ENCODE measurements around the gene NEDD4L.
"Not testable (repeated sequence)": the region's sequence is repeated elsewhere in the genome, so short reads cannot be mapped to it uniquely, and the experiment has no call there.

The NEDD4L gene

DNA sequence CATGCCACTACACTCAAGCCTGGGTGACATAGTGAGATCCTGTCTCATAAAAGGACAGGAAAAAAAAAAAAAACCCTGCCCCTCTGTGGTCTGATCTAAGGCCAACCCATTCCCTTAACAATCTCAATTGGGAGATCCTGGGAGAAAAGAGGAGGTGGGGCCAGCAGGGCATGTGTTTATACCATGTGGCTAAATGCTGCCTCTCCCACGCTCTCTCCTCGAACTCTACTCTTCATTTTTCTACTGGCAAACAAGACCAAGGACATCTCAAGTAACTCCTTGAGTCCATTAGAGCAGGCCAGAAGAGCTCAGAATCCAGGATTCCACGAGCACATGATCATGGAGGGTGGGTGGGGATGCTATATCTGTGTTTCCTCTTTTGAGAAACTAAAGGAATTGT lies 16.7 kb upstream of the NEDD4L start:
- DNase-seq (ENCODE audit: low read depth): no peak

DNA sequence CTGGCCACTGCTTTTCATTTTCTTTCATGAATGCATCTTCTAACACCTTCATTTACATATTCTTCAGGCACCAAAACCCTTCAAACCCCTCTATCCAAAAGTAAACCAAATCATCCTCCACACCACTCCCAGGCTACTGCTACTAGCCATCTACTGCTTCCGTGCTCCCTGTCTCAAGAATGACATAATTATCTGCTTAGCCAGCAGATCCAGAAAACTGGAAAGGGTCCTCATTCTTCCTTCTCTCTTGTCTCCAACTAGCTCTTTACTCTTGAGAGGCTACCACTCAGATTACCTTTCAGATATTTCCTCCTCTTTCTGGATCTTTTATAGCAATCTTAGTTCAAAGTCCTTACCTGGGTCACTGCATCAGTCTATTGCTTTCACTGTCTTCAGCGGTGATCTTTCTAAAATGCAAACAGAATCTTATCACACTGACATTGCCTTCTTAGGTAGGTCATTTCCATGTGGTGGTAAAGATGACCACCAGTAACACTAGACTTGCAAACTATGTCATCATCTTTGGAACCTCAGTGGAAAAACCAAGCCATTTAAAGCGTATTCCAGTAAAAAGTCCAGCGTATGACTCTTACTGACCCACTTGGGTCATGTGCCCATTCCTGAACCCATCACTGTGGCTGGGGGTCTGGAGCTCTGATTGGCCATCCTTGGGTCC lies 15.8 kb upstream of the NEDD4L start:
- DNase-seq (ENCODE audit: low read depth): no peak

DNA sequence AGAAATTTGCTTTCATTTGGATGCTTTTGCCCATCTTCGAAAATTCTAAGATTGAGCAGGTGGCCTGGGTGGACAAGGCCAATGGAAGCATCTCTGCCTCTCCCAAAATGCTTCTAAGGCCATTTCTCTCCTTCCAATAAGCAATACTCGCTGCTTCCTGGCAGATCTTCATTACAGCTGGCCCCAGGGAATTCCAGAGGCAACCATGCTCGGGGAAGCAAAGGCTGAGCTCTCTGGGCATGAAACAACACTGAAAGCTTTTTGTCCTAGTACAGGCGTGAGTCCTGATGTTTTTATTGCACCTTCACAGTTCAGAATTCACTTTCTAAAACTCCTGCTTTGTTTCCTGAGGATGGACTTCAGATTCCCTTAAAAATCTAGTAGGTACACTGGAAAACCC lies 11.8 kb upstream of the NEDD4L start:
- no peak for DNase-seq (ENCODE audit: low read depth)

DNA sequence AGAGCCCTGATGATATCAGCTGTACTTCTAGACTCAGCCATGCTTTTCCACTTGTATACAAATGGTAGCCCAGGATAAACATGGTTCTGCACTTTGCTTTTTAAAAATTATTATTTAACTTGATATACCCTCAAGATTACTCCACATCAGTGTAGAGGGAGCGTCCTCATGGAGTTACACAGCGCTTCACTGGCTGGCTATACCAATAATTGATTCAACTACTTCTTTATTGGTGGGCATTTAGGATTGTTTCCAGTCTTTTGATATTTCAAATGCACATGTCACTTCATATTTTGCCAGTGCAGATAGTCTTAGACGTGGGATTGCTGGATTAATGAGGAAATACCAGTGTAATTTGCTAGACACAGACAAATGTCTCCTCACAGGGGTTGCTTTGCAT lies 10.8 kb upstream of the NEDD4L start:
- no peak for DNase-seq (ENCODE audit: low read depth)

DNA sequence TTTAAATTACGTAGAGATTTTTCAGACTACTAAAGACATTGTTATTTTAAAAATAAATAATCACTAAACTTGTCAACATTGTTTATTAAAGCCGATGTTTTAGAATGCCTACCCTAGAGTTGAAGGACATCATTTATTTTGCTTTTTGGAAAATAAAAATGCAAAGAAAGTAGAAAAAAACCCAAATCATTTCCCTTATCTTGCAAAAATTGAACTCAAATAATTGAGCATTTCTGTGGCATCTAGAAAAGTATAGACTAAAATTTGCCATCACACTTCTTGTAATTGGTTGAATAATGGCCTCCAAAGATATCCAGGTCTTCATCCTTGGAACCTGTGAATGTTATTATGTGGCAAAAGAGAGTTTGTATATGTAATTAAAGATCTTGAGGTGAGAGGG lies 9.7 kb upstream of the NEDD4L start:
- no peak for DNase-seq (ENCODE audit: low read depth)

DNA sequence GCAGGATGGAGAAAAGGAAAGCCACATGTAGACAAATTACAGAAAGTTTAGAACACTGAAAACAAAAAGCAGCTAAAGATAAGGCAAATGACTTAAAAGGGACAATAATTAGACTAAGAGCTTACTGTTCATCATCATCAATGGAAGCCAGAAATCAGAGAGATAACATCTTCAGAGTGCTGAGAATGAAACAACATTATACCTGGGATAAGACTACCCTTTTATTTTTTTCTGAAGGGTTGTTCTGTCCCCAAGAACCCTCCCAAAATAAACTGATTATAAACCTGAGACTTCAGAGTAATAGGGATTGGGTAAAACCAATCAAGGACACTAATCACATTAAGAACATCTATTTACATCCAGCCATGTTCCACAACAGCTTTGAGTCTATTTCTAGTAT lies 6.9 kb upstream of the NEDD4L start:
- DNase-seq (ENCODE audit: low read depth): no peak

DNA sequence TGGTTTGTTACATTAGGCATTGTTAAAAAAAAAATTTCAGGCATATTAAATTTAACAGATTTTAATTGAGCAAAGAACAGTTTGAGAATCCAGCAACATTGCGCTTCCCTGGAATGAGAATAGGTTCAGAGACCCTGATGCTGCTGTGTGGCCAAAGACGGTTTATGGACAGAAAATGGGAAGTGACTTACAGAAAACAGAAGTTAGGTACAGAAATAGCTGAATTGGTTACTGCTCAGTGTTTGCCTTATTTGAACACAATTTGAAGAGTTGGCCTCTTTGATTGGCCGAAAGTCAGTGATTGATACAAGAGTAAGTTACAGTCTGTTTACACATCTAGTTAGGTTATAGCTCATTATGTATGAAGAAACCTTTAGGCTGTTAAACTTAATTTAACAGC lies 6.0 kb upstream of the NEDD4L start:
- DNase-seq (ENCODE audit: low read depth): no peak

DNA sequence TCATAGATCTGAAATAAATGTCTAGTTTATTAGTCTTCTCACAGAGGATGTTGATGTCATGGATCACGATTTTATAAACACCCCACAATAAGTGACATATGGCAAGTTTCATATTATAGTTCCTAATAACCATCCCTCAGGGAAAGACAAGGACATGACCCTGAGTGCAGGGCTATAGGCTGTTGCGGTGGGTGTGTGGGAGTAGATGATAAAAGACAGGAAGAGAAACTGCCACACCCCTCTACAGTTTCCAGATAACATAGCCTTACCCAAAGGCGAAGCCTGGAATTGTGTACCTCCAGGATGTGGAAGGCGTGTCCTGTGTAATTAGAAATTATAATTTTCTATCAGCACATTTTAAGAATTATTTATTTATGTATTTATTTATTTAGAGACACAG lies 2.4 kb upstream of the NEDD4L start:
- DNase-seq (ENCODE audit: low read depth): no peak

DNA sequence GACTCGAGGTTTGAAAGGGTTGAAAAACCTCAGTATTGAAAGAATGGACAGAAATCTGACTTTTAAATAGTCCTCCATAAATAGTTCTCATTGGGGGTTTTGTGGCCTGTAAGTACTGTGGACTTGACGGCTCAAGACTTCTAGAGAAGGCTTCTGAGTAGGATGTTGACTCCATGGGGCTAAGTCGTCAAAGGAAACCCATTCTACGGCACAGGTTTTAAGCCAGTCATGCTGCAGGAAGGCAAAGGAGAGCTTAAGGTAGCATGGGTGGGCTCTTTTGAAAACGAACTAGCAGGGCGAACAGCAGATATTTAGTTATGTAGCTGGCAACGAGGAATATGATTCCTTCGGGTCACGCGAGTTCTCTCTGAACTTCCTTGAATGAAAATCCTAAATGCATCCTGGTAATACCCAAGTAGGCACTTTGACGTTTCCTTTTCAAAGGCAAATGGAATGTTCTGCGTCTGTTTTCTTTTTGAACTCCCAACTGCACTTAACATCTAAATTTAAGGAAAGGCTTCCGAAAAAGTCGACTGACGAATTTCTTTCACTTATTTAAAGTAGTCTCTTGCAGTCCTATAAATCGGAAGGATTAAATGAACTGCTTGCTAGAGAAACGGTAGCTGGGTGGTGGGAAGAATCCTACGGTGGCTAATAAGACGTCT lies 1.1 kb upstream of the NEDD4L start:
- DNase-seq (ENCODE audit: low read depth): no peak

DNA sequence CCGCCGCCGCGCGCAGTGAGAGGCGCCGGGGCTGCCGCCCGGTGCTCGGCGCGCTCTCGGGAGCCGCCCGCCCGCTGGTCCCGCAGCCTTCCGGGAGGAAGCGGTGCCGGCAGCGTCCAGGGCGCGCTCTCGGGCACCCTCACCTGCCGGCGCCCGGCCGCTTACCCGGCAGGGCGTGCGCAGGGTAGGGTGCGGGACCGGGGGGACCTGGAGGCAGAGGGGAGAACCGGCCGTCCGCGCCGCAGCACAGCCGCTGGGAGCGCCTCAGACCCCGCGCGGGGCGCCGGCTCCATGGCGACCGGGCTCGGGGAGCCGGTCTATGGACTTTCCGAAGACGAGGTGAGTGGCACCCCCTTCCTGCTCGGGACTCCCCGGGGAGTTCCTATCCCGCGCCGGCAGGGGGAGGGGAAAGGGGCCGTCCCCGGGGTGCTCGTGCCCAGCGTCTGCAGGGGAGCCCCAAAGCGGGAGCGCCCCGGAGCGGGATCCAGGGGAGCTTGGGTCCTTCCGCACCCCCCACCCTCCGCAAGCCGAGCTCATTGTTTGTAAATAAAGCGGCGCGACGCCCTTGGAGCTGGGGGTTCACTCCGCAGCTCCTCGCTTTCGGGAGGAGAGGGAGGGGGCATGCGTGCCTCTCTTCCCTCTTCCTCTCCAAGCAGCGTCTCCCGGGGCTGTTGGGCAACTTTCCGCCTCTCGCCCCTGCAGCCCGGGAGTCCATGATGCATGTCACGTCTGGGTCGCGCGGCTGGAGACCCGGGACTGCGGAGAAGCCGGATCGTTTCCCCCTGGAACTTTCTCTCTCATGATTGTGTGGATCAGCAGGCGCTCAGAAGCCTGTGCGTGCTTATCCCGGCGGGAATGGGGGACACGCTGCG lies 580 bp downstream of the NEDD4L start:
- DNase-seq (ENCODE audit: low read depth): peak; percentile 31

DNA sequence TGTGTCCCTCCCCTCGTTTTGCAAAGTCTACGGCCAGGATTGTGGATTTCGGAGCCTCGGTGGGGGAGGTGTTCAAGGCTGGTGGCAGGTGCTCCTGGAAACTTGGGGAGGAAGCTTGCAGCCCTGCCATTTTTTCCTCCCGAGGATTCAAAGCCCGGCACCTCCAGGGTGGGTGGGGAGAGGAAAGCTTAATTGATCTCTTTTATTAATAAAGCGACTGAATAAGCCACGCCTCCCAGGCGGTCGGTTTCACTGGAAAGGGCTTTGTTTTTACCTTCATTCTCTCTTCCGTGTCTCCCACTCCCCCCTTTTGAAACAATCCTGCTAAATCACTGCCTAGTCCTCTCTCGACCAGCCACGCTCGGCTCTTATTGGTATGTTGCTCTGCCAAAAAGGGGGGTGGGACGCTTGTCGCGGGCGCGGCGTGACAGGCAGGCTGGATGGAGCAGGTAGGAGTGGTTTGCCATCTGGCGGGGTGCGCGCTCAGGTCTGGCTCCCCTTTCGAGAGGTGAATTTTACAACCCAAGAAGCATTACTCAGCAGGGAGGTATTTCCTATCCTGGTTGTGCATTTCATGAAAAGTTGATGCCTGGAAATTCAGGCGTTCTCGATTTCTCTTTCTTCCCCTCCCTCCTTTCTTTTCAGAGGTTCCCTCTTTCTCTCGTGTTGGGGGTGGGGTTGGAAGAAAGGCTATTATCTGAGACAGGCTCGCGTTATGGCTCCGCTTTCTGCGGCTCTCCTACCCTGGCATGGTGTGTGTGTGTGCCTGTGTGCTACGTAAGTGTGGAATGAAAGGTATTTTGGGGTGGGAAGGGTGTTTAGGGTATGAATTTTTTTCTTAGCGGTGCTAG lies 1.4 kb downstream of the NEDD4L start:
- DNase-seq (ENCODE audit: low read depth): peak; percentile 39

DNA sequence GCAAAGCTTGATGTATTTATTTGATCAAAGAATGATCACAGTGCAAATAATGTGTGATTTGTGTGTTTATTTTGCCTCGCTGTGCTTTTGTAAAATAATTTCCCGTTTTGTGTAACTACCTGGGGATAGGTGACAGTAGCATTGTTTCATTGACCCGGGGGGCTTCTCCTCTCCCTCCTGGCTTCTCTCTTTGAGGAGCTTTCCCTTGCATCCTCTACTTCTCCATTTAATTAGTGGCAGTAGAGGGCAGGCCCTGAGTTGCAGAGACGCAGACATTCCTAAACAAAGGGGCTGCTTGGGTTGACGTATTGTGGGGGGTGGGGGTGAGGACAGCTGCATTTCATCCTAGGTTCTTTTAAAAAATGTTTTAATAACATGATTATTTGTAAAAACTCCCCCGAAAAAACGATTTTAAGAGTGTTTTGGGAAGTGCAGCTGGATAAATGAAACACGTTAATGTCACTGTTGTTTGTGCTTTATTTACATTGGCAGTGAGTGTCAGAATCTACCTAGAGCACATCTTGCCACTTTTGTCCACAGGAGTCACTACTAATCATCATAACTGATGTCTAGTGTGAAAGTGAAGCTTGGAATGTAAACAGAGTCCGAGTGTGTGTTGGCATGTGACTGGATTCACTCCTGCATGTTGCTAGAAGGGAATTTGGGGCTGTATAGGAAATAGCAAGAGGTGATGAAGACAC lies 2.2 kb downstream of the NEDD4L start:
- DNase-seq (ENCODE audit: low read depth): no peak

DNA sequence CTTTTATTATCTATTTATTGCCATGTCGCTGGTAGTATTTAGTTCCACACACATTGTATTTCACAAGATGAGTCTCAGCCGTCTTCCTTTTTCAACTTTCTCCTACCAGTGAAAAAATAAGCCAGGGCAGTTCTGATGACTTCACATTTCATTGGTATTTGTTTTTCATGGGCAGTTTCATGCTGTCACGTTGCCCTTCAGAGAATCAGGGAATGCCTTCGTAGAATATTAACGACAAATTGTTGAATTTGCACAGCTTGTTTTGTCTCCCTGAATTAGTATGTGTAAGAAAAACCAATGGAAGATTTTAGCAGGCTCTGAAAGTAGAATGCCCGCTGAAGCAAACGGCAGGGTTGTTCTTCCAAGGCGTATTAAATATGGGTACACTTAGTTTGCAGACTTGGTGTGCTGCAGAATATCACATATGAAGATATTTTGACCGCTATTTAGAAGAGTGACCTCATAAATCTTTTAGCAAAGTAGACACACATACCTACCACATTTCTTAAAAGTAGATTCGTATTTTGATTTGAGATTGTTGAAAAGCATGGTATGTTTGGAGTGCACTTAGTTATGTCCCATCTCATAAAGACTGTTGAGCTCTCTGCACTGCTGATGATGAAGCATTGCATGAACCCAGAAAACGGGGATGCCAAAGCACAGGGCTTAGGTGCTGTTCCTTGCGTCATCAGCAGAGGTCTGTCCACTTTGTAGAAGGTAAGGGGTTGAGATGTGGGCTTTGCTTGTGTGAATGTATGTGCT lies 2.9 kb downstream of the NEDD4L start:
- DNase-seq (ENCODE audit: low read depth): no peak

DNA sequence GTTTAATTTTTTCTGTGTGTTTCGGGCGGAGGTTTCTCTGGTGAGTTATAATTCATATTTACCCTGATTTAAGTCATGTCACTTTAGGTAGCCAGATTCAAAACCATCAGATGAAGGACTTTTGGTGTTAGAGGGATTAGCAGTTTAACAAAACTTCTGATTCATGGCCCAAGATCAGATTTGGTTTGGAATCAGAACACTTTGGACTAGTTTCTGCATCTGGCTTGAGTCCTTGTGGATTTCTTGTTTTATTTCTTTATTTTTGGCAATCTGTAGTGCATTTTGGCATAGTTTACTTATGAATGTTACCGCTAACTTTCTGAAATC lies 3.5 kb downstream of the NEDD4L start:
- no peak for DNase-seq (ENCODE audit: low read depth)

DNA sequence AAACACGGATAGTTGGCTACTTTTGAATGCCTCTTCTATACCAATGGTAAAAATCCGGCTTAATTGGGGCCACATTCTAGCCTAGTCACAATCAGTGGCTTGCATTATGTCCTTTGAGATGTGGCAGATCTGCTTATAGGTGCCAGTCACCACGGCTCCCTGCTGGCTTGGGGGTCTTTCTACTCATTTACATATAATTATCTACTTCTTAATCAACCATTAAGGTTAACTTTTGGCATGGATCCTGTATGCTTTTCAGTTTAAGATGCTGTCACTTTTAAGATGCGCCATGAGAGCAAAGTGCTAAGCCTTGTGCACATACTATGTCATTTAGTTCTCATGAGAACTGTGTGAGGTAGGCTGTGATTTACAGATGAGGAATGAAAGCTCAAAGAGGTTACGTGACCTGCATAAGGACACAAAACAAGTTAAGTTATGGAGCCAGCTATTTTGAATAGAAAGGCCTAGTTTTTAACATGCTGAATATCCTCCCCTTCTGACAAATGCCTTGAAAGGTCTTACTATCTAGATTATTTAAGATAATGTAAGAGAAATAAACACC lies 4.1 kb downstream of the NEDD4L start:
- DNase-seq (ENCODE audit: low read depth): no peak

DNA sequence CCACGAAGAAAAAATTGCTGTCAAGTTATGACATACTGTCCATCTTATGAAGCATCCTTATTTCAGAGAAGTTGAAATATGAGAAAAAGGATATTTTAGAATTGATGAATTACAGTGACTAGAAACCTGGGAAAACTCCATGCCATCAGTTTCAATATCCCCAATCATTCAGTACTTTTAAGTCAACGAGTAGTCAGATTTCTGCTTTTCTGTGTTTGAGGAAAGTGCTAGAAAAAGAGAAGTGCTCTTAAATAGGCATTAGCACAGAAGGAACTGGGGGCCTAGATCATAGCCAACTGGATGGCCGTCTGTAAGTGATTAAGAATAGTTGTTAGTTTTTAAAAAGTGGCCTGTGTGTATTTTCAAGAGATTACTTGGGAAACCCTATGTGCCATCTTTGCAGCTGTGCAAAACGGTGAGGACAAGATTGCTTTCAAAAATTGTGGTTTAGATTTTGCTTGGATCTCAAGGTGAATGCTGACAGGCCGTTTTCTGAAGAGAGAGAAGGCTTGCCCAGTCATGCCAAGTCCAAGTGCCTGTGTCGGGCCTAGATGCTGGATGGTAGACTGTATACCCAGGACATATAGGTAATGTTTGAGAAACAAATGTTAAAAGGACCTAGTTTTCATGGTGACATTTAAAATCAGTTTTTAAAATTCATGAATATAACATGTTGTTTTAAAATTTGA lies 5.1 kb downstream of the NEDD4L start:
- DNase-seq (ENCODE audit: low read depth): no peak

DNA sequence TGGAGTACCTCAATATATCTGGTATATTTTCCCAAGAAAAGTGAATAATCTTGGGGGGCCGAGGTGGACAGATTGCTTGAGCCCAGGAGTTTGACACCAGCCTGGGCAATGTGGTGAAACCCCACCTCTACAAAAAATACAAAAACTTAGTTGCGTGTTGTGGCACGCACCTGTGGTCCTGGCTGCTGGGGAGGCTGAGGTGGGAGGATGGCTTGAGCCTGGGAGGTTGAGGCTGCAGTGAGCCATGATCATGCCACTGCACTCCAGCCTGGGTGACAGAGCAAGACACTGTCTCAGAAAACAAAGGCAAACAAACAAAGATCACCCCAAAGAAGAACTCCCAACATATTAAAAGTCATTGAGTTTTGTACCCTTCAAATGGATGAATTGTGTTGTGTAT lies 6.9 kb downstream of the NEDD4L start:
- not testable (repeated sequence) for DNase-seq (ENCODE audit: low read depth)

DNA sequence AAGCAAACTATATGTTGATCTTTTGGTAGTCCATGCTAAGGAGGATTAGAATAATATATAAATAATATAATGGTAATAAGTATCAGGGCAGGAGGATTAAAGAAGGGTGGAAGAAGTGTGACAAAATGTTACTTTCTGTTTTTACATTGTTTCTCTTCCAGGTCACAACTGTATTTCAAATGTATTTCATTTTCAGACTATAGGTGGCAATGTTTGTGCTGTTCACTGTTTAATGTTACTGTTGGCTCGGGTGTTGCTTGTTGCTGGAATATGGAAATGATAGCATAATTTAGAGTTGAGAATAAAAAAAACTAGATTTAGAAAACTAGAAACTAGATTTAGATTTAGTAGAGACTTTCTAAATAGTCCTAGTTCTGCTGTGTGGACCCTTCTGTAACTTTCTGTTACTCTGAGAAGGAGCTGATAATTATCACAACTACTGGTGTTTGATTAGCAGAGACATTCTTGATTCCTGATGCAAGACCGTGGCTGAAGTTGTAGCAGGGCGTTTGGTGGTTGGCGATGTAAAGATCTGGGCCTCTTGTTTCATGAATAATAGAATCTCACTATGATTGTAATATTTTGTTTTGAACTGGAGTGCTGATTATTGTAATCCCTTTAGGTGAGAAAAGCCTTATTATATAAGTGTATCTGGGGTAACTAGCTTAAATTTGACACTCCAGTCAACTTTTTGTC lies 7.9 kb downstream of the NEDD4L start:
- peak; percentile 32 for DNase-seq (ENCODE audit: low read depth)

DNA sequence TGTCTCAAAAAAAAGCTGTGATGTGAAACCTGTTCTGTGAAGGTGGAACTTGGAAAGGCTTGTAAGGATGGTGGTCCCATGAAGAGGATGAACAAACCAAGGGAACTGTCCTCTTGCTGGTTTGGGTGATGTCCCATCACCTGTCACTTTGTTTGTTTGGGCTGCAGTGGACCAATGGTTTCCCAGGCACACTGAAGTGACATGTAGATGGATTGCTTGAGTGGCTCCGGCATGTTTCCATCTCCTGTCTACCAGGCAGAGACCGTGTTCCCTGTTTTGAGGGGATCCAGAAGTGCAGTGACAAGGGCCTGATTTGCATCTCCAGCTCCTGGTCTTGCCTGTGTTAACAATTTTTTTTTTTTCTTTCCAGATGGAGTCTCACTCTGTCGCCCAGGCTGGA lies 8.9 kb downstream of the NEDD4L start:
- DNase-seq (ENCODE audit: low read depth): no peak

Measured in iris pigment epithelial cell (primary cell).